Liver (tissue), 3 donors: ENCODE data around the gene NOP9.

Source experiments
- FOXA1 ChIP-seq: IDR thresholded peaks from 2 replicates; pipeline ENCODE4 v1.6.1; 2016; ENCODE audit warnings: antibody characterized with exemption
- GABPA ChIP-seq, 2 donors: IDR thresholded peaks in 1 of 2; conservative IDR thresholded peaks in 1 of 2; 2 replicates each; pipeline ENCODE4 v1.6.1; 2016; ENCODE audit warnings: antibody characterized with exemption in 2 of 2, mild to moderate bottlenecking in 1 of 2, moderate library complexity in 1 of 2
- NR2F2 ChIP-seq: IDR thresholded peaks from 2 replicates; pipeline ENCODE4 v1.6.1; 2016; ENCODE audit warnings: antibody characterized with exemption
- RAD21 ChIP-seq, 2 donors: IDR thresholded peaks; 2 replicates each; pipeline ENCODE4 v1.6.1; 2016; ENCODE audit warnings: antibody characterized with exemption in 2 of 2, mild to moderate bottlenecking in 2 of 2
- RXRA ChIP-seq, 2 donors: IDR thresholded peaks; 2 replicates each; pipeline ENCODE4 v1.6.1; 2017 to 2018; ENCODE audit warnings: antibody characterized with exemption in 2 of 2, mild to moderate bottlenecking in 1 of 2
- SP1 ChIP-seq: IDR thresholded peaks from 2 replicates; pipeline ENCODE4 v1.6.1; 2018; ENCODE audit warnings: antibody characterized with exemption, mild to moderate bottlenecking
- TAF1 ChIP-seq: conservative IDR thresholded peaks from 2 replicates; pipeline ENCODE4 v1.6.1; 2016; ENCODE audit warnings: antibody characterized with exemption, mild to moderate bottlenecking
- YY1 ChIP-seq: IDR thresholded peaks from 2 replicates; pipeline ENCODE4 v1.6.1; 2016; ENCODE audit warnings: antibody characterized with exemption, mild to moderate bottlenecking
- TF ChIP-seq, protein P1 (sequence below): fragments of 150-350 bp; IDR thresholded peaks from 2 replicates; pipeline ENCODE4 v1.5.1; 2017; ENCODE audit warnings: improper control_type of control experiment, low read depth, low read length; ENCODE audit not compliant: missing input control
- TF ChIP-seq, protein P2 (sequence below): IDR thresholded peaks from 2 replicates; pipeline ENCODE4 v1.6.1; 2016; ENCODE audit warnings: antibody characterized with exemption, mild to moderate bottlenecking
- TF ChIP-seq, protein P3 (sequence below): IDR thresholded peaks from 2 replicates; pipeline ENCODE4 v1.6.1; 2016; ENCODE audit warnings: antibody characterized with exemption
- TF ChIP-seq, protein P4 (sequence below): IDR thresholded peaks from 2 replicates; pipeline ENCODE4 v1.6.1; 2016; ENCODE audit warnings: antibody characterized with exemption
- donor health status: healthy.
- donor health status: healthy.

- TF ChIP-seq TAF1 (no peak), YY1 (no peak), GABPA (IDR thresholded peaks at IDR 0.05 in 1 of 2, conservative IDR thresholded peaks at IDR 0.05 in 1 of 2) (no peak), RXRA (IDR thresholded peaks at IDR 0.05) (no peak), RAD21 (IDR thresholded peaks at IDR 0.05) (no peak), NR2F2 (no peak), SP1 (no peak), FOXA1 (no peak)
- TF ChIP-seq, protein P1, sequence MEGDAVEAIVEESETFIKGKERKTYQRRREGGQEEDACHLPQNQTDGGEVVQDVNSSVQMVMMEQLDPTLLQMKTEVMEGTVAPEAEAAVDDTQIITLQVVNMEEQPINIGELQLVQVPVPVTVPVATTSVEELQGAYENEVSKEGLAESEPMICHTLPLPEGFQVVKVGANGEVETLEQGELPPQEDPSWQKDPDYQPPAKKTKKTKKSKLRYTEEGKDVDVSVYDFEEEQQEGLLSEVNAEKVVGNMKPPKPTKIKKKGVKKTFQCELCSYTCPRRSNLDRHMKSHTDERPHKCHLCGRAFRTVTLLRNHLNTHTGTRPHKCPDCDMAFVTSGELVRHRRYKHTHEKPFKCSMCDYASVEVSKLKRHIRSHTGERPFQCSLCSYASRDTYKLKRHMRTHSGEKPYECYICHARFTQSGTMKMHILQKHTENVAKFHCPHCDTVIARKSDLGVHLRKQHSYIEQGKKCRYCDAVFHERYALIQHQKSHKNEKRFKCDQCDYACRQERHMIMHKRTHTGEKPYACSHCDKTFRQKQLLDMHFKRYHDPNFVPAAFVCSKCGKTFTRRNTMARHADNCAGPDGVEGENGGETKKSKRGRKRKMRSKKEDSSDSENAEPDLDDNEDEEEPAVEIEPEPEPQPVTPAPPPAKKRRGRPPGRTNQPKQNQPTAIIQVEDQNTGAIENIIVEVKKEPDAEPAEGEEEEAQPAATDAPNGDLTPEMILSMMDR, result no peak
- TF ChIP-seq, protein P2, sequence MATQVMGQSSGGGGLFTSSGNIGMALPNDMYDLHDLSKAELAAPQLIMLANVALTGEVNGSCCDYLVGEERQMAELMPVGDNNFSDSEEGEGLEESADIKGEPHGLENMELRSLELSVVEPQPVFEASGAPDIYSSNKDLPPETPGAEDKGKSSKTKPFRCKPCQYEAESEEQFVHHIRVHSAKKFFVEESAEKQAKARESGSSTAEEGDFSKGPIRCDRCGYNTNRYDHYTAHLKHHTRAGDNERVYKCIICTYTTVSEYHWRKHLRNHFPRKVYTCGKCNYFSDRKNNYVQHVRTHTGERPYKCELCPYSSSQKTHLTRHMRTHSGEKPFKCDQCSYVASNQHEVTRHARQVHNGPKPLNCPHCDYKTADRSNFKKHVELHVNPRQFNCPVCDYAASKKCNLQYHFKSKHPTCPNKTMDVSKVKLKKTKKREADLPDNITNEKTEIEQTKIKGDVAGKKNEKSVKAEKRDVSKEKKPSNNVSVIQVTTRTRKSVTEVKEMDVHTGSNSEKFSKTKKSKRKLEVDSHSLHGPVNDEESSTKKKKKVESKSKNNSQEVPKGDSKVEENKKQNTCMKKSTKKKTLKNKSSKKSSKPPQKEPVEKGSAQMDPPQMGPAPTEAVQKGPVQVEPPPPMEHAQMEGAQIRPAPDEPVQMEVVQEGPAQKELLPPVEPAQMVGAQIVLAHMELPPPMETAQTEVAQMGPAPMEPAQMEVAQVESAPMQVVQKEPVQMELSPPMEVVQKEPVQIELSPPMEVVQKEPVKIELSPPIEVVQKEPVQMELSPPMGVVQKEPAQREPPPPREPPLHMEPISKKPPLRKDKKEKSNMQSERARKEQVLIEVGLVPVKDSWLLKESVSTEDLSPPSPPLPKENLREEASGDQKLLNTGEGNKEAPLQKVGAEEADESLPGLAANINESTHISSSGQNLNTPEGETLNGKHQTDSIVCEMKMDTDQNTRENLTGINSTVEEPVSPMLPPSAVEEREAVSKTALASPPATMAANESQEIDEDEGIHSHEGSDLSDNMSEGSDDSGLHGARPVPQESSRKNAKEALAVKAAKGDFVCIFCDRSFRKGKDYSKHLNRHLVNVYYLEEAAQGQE, result no peak
- TF ChIP-seq, protein P3, sequence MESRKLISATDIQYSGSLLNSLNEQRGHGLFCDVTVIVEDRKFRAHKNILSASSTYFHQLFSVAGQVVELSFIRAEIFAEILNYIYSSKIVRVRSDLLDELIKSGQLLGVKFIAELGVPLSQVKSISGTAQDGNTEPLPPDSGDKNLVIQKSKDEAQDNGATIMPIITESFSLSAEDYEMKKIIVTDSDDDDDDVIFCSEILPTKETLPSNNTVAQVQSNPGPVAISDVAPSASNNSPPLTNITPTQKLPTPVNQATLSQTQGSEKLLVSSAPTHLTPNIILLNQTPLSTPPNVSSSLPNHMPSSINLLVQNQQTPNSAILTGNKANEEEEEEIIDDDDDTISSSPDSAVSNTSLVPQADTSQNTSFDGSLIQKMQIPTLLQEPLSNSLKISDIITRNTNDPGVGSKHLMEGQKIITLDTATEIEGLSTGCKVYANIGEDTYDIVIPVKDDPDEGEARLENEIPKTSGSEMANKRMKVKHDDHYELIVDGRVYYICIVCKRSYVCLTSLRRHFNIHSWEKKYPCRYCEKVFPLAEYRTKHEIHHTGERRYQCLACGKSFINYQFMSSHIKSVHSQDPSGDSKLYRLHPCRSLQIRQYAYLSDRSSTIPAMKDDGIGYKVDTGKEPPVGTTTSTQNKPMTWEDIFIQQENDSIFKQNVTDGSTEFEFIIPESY, result no peak
- TF ChIP-seq, protein P4, sequence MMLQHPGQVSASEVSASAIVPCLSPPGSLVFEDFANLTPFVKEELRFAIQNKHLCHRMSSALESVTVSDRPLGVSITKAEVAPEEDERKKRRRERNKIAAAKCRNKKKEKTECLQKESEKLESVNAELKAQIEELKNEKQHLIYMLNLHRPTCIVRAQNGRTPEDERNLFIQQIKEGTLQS, result no peak
Observed at GRCh38 chr14:24329736-24330135, 30.1 kb downstream of the NOP9 start.
